SIG-M5 treated with dmso at 0.1 percent for 504 hours (cell line): ENCODE results near the gene ADGB.
"Not testable (repeated sequence)": the region's sequence is repeated elsewhere in the genome, so short reads cannot be mapped to it uniquely, and the experiment has no call there.

Experiments used
- DNase-seq: peaks from one replicate; lab custom pipeline; 2025; ENCODE audit not compliant: unreplicated experiment; lab: John Stamatoyannopoulos, UW

The ADGB gene

GRCh38 chr6:146598772-146599405, at the start of gene ADGB:
Gene ADGB (plus strand): TSS chr6:146598972. CDS start chr6:146599041, 69 bp downstream.
- no peak for DNase-seq

- no peak for DNase-seq
Measured at GRCh38 chr6:146550911-146551310, 47.9 kb upstream of the ADGB start.

GRCh38 chr6:146551545-146551944, 47.2 kb upstream of the ADGB start:
- DNase-seq = no peak

GRCh38 chr6:146553377-146554135, 45.2 kb upstream of the ADGB start:
- no peak for DNase-seq

- DNase-seq = no peak
Measured at GRCh38 chr6:146560607-146561006, 38.2 kb upstream of the ADGB start.

- not testable (repeated sequence) for DNase-seq
Measured at GRCh38 chr6:146566661-146567060, 32.1 kb upstream of the ADGB start.

GRCh38 chr6:146568619-146569018, 30.2 kb upstream of the ADGB start:
- not testable (repeated sequence) for DNase-seq

- DNase-seq = no peak
Measured at GRCh38 chr6:146574211-146574610, 24.6 kb upstream of the ADGB start.

GRCh38 chr6:146578054-146578453, 20.7 kb upstream of the ADGB start:
- DNase-seq = no peak

GRCh38 chr6:146581968-146582367, 16.8 kb upstream of the ADGB start:
- no peak for DNase-seq

- peak; percentile 21 for DNase-seq
Measured at GRCh38 chr6:146582857-146583256, 15.9 kb upstream of the ADGB start.

- DNase-seq = no peak
Measured at GRCh38 chr6:146583966-146584365, 14.8 kb upstream of the ADGB start.

GRCh38 chr6:146587459-146587858, 11.3 kb upstream of the ADGB start:
- peak; percentile 28 for DNase-seq

- no peak for DNase-seq
Measured at GRCh38 chr6:146590492-146590891, 8.3 kb upstream of the ADGB start.

GRCh38 chr6:146592451-146592850, 6.3 kb upstream of the ADGB start:
- DNase-seq = no peak

- no peak for DNase-seq
Measured at GRCh38 chr6:146593986-146594385, 4.8 kb upstream of the ADGB start.

- DNase-seq = peak; percentile 77
Measured at GRCh38 chr6:146594495-146594894, 4.3 kb upstream of the ADGB start.

GRCh38 chr6:146595972-146596731, 2.6 kb upstream of the ADGB start:
- peak; percentile 96 for DNase-seq

- DNase-seq = no peak
Measured at GRCh38 chr6:146601352-146601751, 2.6 kb downstream of the ADGB start.

GRCh38 chr6:146602526-146602925, 3.8 kb downstream of the ADGB start:
- DNase-seq = no peak

- no peak for DNase-seq
Measured at GRCh38 chr6:146613947-146614346, 15.2 kb downstream of the ADGB start.

- no peak for DNase-seq
Measured at GRCh38 chr6:146620655-146621054, 21.9 kb downstream of the ADGB start.
